Esophagus muscularis mucosa (tissue), 4 donors: ENCODE results near the gene LMOD1. TPM values are rescaled to one million over a fixed set of nuclear protein-coding genes. Genes with fewer than 3 reads are reported as not detected.

Experiments used
- DNase-seq: peaks from one replicate; pipeline ENCODE4 v3.0.0-alpha.2; 2017; ENCODE audit errors: extremely low spot score
- H3K27ac ChIP-seq, 4 donors: fragments of 200-600 bp; sonication (generic); replicated peaks in 1 of 4; 1 replicate in 3 of 4; 2 replicates in 1 of 4; pipeline ENCODE4 v1.5.1; 2016 to 2019; ENCODE audit warnings: mild to moderate bottlenecking in 1 of 4
- H3K27me3 ChIP-seq, 4 donors: fragments of 200-600 bp; sonication (generic); one replicate each; pipeline versions ENCODE4 v1.5.1 to v1.6.0; 2016 to 2019
- H3K36me3 ChIP-seq, 4 donors: fragments of 200-600 bp; sonication (generic); one replicate each; pipeline ENCODE4 v1.5.1; 2016 to 2019
- H3K4me1 ChIP-seq, 4 donors: fragments of 200-600 bp; sonication (generic); one replicate each; pipeline ENCODE4 v1.5.1; 2016 to 2019
- H3K4me3 ChIP-seq, 4 donors: fragments of 200-600 bp; sonication (generic); 1 replicate in 2 of 4; 2 replicates in 2 of 4; pipeline ENCODE4 v1.5.1; 2016 to 2019; ENCODE audit warnings: mild to moderate bottlenecking in 4 of 4, moderate library complexity in 1 of 4
- H3K9me3 ChIP-seq, 4 donors: fragments of 200-600 bp; sonication (generic); 1 replicate in 3 of 4; 2 replicates in 1 of 4; pipeline ENCODE4 v1.5.1; 2016 to 2019
- CTCF ChIP-seq, 3 experiments: fragments of 200-600 bp in 2 of 3; fragments of 450-650 bp in 1 of 3; sonication (generic) in 2 of 3; IDR thresholded peaks; one replicate each; pipeline ENCODE4 v1.5.1; 2017 to 2019; ENCODE audit warnings: antibody characterized with exemption in 3 of 3, mild to moderate bottlenecking in 2 of 3, moderate library complexity in 1 of 3
- EP300 ChIP-seq: sonication (generic); formaldehyde crosslinking; IDR thresholded peaks from one replicate; pipeline ENCODE4 v1.6.1; 2017; ENCODE audit warnings: antibody characterized with exemption
- POLR2A ChIP-seq: fragments of 450-650 bp; IDR thresholded peaks from one replicate; pipeline ENCODE4 v1.6.1; 2017; ENCODE audit warnings: antibody characterized with exemption, moderate library complexity, mild to moderate bottlenecking, low read depth
- POLR2AphosphoS5 ChIP-seq, 2 donors: sonication (generic); formaldehyde crosslinking; IDR thresholded peaks; one replicate each; pipeline ENCODE4 v1.6.1; 2017; ENCODE audit warnings: antibody characterized with exemption in 2 of 2
- WGBS: methylation state at CpG from one replicate; pipeline ENCODE4 v1.1.5; 2018; 5-methylcytosine and 5-hydroxymethylcytosine counted together
- intact Hi-C: fragments of 100-400 bp; cut with DNase I; formaldehyde crosslinking; loops from one replicate; pipeline ENCODE4 v1.15.1; 2023
- total RNA-seq, 4 donors: library from RNA; depleted of rRNA; stranded (reverse); fragments of >200 nt; gene quantifications; one replicate each; pipeline versions ENCODE4 v1.1.0 to v1.2.1, GENCODE V29; 2016

The LMOD1 gene
- total RNA-seq, 4 donors from 2014 or later = 1,021 to 1,618 (median 1,290) TPM

- no peak for DNase-seq
- peaks cover 9 to 11% (median 11%) of the 10 kb centered on the region in 4 donors for H3K36me3 ChIP-seq
- H3K27ac ChIP-seq = no peak overlapping the region
- no peaks in the 10 kb centered on the region for H3K27me3 ChIP-seq
- H3K4me1 ChIP-seq = peaks cover 19 to 30% (median 20%) of the 10 kb centered on the region in 4 donors
- no peak overlapping the region for H3K4me3 ChIP-seq
- no peaks in the 10 kb centered on the region for H3K9me3 ChIP-seq
- intact Hi-C loops = no loop called here
- TF ChIP-seq POLR2AphosphoS5 (IDR thresholded peaks at IDR 0.05) (no peak), POLR2A (no peak), CTCF (IDR thresholded peaks at IDR 0.05) (no peak), EP300 (no peak)
- 93% methylated on average over 3 of the region's 3 CpGs for WGBS
Measured at GRCh38 chr1:201984446-201984845, 38.1 kb upstream of the LMOD1 start.

GRCh38 chr1:201983380-201983805 lies 37.0 kb upstream of the LMOD1 start:
- H3K27ac ChIP-seq = peak overlapping the region; percentile 88 to 97 (median 96)
- H3K4me3 ChIP-seq = peak overlapping the region; percentile 96 to 100 (median 100)
- intact Hi-C loops = no loop called here
- H3K27me3 ChIP-seq = no peaks in the 10 kb centered on the region
- no peak for DNase-seq
- no peak for TF ChIP-seq CTCF (IDR thresholded peaks at IDR 0.05)
- TF ChIP-seq POLR2AphosphoS5 (IDR thresholded peaks at IDR 0.05) = peak in 1 of 2 donors; percentile 38
- peaks cover 0 to under 1% (median under 1%) of the 10 kb centered on the region in 4 donors for H3K36me3 ChIP-seq
- 10% methylated on average over 11 of the region's 11 CpGs for WGBS
- no peaks in the 10 kb centered on the region for H3K9me3 ChIP-seq
- peaks cover 19 to 30% (median 20%) of the 10 kb centered on the region in 4 donors for H3K4me1 ChIP-seq

- intact Hi-C loops = no loop called here
- Histone ChIP-seq H3K4me3 (peak within 1 kb of the TSS; percentile 96 to 100 (median 100)), H3K4me1 (peaks cover 19 to 30% (median 20%) of the 10 kb centered on the region in 4 donors), H3K9me3 (no peaks in the 10 kb centered on the region), H3K27me3 (no peaks in the 10 kb centered on the region), H3K27ac (peak within 1 kb of the TSS; percentile 88 to 97 (median 96)), H3K36me3 (no peaks in the 10 kb centered on the region)
- TF ChIP-seq POLR2A = peak; percentile 21
- TF ChIP-seq EP300 = no peak
- peak; percentile 58 to 68 for TF ChIP-seq POLR2AphosphoS5 (IDR thresholded peaks at IDR 0.05)
- TF ChIP-seq CTCF (IDR thresholded peaks at IDR 0.05) = peak in 1 of 3 experiments; percentile 15
- 0% methylated on average over 69 of the region's 80 CpGs for WGBS
- peak; percentile 95 for DNase-seq
Measured at GRCh38 chr1:201982623-201983379, 36.5 kb upstream of the LMOD1 start, which contains the start of gene RNPEP. Gene RNPEP (plus strand): TSS chr1:201982648. CDS start chr1:201982667, 19 bp downstream.

- Histone ChIP-seq H3K4me1 (peaks cover 19 to 30% (median 20%) of the 10 kb centered on the region in 4 donors), H3K4me3 (peak overlapping the region; percentile 96 to 100 (median 100)), H3K9me3 (no peaks in the 10 kb centered on the region), H3K27ac (peak overlapping the region; percentile 88 to 97 (median 96)), H3K27me3 (no peaks in the 10 kb centered on the region), H3K36me3 (no peaks in the 10 kb centered on the region)
- DNase-seq = peak; percentile 93
- 11% methylated on average over 27 of the region's 31 CpGs for WGBS
- TF ChIP-seq CTCF (IDR thresholded peaks at IDR 0.05) = no peak
- intact Hi-C loops = no loop called here
Measured at GRCh38 chr1:201982082-201982622, 35.8 kb upstream of the LMOD1 start.
